DMS153 treated with DMSO at 0.1 percent for 48 hours (cell line): ENCODE measurements around the gene SRMS.

Experiments
- DNase-seq: peaks from one replicate; lab custom pipeline; 2025; ENCODE audit not compliant: unreplicated experiment; lab: John Stamatoyannopoulos, UW

SRMS gene

GRCh38 chr20:63553933-63554290, 6.4 kb upstream of the SRMS start, which contains the start of gene FNDC11:
TSS of gene FNDC11 (plus strand) at chr20:63554159. CDS start at chr20:63555664, 1,505 bp downstream.
- no peak for DNase-seq

- DNase-seq = peak; percentile 76
These were observed 5.8 kb upstream of the SRMS start for GRCh38 chr20:63553251-63553932.

GRCh38 chr20:63552481-63553249, 5.1 kb upstream of the SRMS start:
- no peak for DNase-seq

GRCh38 chr20:63551068-63551467, 3.5 kb upstream of the SRMS start:
- no peak for DNase-seq

GRCh38 chr20:63549679-63550282, 2.2 kb upstream of the SRMS start:
- DNase-seq = no peak

- DNase-seq = no peak
These were observed 1.5 kb upstream of the SRMS start for GRCh38 chr20:63549019-63549418.

- DNase-seq = no peak
These were observed 993 bp upstream of the SRMS start for GRCh38 chr20:63548542-63548941.

- no peak for DNase-seq
These were observed 409 bp downstream of the SRMS start for GRCh38 chr20:63546956-63547724.

- DNase-seq = no peak
These were observed 1.1 kb downstream of the SRMS start for GRCh38 chr20:63546256-63546955.

GRCh38 chr20:63545814-63546213, 1.7 kb downstream of the SRMS start:
- DNase-seq = no peak

- DNase-seq = no peak
These were observed 2.5 kb downstream of the SRMS start for GRCh38 chr20:63544958-63545516.

GRCh38 chr20:63544241-63544957, 3.1 kb downstream of the SRMS start:
- no peak for DNase-seq

GRCh38 chr20:63543733-63544132, 3.8 kb downstream of the SRMS start:
- DNase-seq = no peak

- DNase-seq = no peak
These were observed 4.4 kb downstream of the SRMS start for GRCh38 chr20:63543131-63543530.

GRCh38 chr20:63542696-63543095, 4.9 kb downstream of the SRMS start:
- DNase-seq = no peak

- DNase-seq = peak; percentile 18
These were observed 5.5 kb downstream of the SRMS start for GRCh38 chr20:63542031-63542559.

GRCh38 chr20:63541371-63541770, 6.2 kb downstream of the SRMS start:
- DNase-seq = no peak

- DNase-seq = no peak
These were observed 6.9 kb downstream of the SRMS start for GRCh38 chr20:63540417-63541186.
